DOHH2 (cell line): ENCODE results near the gene ADAD2.

Source experiments
- CTCF ChIP-seq: fragments of 200-600 bp; sonication (generic); IDR thresholded peaks from one replicate; pipeline ENCODE4 v1.5.1; 2014; ENCODE audit warnings: antibody characterized with exemption, mild to moderate bottlenecking, low read depth, low read length; ENCODE audit not compliant: poor library complexity, severe bottlenecking
- EZH2phosphoT487 ChIP-seq: fragments of 200-600 bp; sonication (generic); IDR thresholded peaks from 2 replicates; pipeline ENCODE4 v1.6.1; 2017; ENCODE audit warnings: borderline replicate concordance, mild to moderate bottlenecking, antibody characterized with exemption, low read length, moderate library complexity, mixed read lengths

- TF ChIP-seq CTCF, result no peak
- no peak for TF ChIP-seq EZH2phosphoT487
Observed at GRCh38 chr16:84155771-84156170, 35.2 kb upstream of the ADAD2 start.
